DMS114 treated with DMSO at 0.1 percent for 48 hours (cell line): Measurements from ENCODE around the gene C6orf141.

Experiments used
- DNase-seq: peaks from one replicate; lab custom pipeline; 2025; ENCODE audit not compliant: unreplicated experiment; lab: John Stamatoyannopoulos, UW

Gene C6orf141

DNA sequence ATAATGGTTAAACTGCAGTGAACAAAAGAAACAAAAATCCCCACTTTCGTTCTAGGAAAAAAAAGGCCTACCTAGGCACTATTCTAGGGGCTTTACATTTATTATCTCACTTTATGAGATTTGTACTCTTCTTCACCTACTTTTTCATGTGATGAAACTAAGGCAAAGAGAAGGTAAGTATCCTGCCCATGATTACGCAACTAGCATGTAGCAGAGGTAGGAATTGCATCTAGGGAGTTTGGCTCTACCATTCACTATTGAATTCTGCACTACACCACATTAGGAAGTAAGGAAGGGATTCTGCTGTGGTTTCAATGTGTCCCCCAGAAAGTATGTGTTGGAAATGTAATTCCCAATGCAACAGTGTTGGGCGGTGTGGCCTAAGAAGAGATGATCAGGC is 11.4 kb upstream of the C6orf141 start:
- DNase-seq, result no peak

DNA sequence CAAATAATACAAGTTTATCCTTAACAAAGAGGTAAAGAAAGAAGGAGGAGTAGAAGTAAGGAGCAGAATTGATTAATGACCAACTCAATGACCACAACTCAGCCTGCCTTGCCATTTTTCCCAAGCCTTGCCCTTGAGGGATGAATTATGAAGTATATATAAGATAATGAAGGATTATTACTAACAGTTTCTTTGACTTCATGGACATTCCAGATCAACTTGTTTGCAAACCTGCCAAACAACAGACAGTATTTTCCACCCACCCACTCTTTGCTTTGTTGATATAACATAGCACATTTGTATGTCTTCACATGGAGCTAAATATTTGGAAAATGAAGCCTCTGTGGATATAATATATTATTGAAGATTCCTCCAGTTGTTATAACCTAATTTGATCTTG is 9.9 kb upstream of the C6orf141 start:
- no peak for DNase-seq

DNA sequence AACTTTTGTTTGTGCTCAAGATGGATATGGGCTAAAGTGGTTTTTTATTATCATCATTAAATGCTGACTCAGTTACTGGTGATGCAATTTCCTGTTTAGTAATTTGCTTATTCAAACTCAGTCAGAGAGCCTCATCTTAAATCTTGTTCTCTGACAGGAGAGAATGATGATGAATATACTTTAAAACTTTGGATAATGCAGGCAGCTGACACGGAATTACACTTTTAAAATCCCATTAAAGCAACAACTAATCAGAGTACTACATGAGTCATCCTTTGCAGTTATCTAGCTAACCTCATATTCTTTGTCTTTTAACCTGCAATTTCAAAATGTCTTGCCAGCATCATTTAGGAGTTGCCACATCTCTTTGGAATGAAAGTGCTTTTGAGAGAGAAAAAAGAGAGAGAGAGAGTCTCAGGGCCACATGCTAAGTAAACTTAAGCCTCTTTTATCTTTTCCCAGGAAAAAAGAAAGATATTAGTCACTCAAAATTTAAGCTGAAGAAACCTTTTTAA is 9.2 kb upstream of the C6orf141 start:
- no peak for DNase-seq

DNA sequence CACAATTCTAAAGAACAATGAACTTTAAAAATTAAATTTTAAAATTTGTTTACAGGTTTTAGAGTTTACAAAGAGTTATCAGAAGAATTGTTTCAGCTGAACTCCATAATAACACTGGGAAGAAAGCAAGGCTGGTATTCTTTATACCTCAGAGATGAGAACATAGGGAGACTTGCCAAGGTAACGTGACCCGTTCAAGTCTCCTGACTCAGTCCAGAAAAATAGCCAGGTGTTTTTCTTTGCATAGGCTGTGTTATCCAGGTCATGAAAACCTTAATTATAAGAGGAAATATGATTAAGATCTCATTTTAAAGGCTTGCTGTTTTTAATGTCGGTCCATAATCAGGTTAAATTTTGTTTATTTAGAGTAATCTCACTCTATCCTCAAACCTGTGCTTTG is 8.5 kb upstream of the C6orf141 start:
- DNase-seq, result no peak

DNA sequence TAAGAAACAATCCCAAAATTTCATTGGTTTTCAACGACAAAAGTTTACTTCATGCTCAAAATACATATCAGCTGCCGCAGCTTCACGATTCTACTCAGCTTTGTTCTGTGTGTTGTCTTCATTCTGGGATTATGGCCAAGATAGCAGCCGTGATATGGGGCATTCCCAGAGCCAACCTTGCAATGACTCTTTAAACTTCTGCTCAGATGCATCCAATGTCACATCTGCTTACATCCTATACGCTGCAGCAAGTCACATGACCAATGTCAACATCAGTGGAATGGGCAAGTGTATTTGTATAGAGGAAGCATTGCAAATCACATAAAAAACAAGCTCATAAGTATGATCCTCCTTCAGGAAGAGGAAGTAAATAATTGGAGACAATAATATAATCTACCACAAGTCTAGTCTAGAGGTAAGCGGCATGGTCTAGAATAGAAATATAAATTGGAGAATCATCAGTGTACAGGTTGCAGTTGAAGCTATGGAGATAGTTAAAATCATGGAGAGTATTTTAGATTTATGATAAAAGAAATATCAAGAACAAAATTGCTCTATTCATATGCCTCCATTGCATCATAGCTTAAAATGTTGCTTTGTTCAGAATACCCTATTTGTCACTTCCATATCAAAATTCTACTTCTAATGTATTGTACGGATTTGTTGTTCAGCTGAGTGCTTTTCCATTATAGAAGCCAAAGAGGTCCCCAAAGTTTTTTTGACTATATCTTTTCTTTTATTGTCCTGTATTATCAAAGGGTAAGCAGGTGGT is 7.2 kb upstream of the C6orf141 start:
- no peak for DNase-seq

DNA sequence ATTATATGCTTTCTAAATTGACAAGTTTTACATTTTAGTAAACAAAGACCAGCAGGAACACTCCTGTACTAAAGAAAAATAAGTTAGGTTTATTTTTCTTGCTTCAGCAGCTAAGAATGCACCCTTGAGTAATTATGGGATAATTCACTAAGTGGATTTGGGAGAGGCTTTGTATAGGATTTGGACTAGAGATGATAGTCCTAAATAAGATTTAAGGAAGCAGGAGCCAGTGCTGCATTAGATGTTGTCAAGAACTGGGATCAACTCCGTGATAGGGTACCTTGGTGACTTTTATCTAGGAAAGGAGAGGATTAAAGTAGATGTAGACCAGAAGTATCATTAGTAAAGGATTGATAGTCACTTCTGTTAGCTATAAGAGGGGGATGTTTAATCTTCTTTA is 4.1 kb upstream of the C6orf141 start:
- DNase-seq, result no peak

DNA sequence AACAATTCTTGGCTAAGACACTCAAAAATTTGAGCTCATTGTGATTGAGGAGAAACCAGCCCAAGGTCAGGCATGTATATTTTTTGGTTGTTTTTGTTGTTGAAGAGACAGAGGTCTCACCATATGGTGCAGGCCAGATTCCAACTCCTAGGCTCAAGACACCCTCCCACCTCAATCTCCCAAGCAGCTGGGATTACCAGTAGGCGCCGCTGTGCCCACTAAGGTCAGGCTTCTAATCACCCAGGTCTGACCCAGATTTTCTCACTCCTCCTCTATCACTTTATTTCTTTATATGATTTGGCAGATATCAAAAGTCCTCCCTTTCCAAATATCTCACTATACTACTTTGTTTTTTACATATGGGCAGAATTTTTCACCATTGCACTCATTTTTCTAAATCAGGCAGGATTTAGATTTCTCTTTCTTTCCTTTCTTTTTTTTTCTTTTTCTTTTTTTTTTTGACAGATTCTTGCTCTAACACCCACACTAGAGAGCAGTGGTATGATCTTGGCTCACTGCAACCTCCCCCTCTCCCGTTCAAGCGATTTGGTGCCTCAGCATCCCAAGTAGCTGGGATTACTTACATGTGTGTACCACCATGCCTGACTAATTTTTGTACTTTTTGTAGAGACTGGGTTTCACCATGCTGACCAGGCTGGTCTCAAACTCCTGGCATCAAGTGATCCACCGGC is 1.7 kb upstream of the C6orf141 start:
- DNase-seq, result no peak

DNA sequence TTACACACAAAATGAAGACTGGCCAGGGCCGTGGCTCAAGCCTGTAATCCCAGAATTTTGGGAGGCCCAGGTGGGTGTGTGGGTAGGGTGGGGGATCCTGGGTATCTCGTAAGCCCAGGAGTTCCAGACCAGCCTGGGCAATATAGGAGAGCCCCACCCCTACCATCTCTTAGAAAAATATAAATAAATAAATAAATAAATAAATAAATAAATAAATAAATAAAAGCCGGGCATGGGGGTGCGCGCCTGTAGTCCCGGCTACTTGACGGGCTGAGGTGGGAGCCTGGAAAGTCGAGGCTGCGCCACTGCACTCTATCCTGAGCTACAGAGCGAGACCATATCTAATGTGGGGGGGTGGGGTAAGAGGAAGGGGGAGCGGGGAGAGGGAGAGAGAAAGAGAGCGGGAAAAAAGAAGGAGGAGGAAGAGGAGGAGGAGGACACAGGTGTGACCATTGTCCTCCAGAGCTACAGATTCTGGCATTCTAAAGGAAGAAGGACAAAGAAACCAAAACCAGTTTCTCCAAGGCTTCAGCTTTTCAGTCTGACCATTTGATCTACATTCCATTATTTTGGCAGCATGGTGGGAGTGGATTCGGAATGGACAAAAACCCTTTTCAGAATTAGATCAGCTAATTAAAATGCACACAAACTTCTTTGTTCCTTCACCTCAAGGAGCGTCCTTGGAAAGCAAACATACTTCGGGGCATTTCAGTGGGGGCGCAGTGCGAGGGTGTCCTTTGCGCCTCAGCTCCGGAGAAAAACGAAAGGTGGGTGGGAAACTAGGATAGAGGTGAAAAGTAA is 577 bp upstream of the C6orf141 start:
- no peak for DNase-seq

DNA sequence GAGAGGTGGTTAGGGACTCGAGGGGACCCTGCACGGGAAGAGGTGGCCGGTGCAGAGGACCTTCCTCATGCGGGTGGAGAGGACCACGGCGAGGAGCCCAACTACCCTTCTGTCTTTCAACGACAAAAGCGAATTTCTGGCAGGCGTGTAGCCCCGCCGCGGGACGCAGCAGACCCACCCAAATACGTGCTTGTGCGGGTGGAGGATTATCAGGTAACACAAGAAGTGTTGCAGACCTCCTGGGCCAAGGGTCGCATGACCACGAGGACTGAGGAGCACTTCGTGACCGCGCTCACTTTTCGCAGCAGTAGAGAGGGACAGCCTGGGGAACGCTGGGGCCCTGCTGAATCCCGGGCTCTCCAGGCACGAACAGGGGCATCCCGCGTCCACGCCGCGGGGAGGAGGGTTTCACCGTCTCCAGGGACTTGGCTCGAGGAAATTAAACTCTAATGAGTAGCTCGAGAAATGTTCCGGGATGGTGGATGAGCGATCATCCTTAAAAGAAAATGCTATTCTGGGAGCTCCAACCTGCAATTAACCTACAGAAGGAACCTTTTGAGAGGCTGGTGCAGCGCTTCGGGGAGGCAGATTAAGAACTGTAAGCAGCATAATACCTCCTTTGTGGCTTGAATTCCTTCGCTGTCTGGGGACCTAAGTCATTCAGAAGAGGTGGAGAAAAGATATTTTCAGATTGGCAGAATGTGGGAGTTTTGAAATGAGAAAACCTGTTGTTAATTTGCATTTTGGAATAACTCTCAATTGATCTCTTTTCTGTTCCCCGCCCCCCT is 804 bp downstream of the C6orf141 start:
- DNase-seq, result no peak

DNA sequence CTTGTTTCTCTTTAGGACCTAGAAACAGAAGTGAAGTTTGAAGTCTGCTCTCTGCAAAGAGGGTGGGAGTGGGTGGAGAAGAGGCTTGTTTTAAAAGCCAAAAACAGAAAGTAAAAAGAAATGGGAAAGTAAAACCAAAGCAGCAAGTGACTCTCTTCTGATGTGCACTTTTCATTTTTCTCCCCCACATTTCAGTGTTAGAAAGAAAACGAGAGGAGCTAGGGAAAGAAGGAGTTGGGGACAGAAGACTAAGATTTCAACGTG is 1.3 kb downstream of the C6orf141 start:
- DNase-seq, result no peak

DNA sequence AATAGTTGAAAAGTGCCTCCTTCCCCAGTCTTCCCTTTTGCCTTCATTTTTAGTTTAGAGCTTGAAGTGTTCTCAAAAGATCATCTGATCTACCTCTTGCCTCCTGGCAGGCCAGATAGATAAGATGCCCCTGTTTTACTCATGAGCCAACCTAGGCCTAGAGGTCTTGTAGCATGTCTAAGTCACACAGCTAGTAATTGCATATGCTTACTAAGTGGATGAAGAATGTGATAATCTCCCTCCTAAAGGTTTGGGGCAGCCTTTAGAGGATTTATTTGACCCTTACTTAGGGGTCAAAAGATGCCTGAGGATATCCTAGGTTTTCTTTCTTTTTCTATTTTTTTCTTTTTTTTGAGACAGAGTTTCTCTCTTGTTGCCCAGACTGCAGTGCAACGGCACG is 2.1 kb downstream of the C6orf141 start:
- no peak for DNase-seq

DNA sequence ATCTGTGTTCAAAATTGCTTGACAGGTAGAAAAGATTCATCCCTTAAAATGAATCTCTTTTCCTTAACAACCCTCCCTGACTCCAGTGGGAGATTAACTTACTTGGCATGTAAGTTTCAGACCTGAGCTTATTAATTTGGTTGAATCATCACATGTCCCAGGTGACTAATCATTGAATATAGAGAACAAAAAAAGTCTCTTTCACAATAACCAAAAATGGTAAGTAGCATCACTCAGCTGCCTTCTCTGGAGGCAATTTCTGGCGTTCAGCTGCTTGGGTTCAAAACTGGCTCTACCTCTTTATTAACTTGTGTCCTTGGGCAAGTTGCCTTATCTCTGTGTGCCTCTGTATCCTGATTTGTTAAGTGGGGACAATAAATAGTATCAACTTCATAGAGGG is 2.9 kb downstream of the C6orf141 start:
- DNase-seq, result no peak

DNA sequence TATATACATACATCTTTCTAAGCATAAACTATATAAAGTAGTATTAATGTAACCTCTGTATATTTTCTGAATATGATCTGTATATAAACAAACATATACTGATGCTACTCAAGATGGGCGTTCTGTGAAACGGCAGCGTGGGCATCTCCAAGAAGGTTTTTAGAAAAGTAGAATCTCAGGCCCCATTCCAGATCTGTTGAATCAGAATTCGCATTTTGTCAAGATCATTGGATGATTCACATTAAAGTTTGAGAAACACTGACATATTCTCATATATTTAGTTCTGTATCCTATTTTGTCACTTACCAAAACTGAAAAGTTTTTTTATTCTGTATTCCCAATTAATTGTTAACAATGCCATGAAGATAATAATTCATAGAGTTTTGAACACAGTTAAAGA is 5.5 kb downstream of the C6orf141 start:
- no peak for DNase-seq

DNA sequence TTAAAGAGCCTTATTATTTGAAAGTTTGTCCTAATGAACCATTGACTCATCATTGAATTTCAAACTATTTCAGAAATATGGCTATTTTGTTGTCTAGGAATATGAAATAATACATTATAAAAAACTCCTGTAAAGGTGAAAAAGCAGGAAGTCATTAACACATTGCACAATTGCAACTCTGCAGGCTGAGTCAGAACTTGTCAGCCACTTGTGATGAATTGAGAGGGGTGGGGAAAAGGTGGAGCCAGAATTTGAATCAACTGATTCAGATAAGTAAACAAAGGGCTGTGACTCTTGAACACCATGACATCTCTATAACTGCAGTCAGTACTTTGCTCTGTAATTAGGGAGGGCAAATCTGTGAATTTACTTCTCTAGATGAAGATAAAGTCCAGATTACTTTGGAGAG is 6.0 kb downstream of the C6orf141 start:
- no peak for DNase-seq

DNA sequence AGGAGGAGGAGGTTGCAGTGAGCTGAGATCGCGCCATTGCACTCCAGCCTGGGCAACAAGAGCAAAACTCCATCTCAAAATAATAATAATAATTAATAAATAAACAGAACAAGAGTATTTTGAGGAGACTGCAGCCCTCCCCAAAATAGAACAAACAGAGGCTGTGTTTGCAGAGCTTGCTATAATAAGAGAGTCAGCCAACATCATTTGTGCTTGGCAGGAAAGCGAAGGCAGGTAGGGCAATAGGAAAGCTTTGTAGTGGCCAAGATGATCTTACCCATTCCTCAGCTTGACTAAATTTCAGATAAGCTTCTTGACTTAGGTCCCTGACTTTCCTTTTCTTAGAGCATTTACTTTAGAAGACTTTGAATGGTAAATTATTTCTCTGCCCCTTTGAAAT is 6.7 kb downstream of the C6orf141 start:
- DNase-seq, result no peak

DNA sequence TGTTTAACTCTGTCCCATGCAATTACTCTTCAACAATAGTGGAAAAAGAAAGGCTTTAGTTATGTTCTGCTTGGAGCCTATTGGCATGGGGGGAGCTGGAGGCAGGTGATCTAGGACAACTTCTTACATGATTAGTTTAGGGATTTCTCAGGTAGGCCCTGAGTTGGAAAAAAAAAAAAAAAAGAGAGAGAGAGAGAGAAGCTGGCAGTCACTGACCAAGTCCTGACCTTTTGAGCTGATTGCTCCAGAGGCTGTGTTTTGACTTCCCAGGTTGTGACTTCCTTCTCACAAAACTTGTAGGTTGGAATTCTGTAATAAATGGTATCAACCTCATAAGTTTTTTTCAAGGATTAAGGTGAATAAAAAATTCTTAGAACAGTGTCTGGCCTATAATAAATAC is 7.8 kb downstream of the C6orf141 start:
- DNase-seq, result no peak

DNA sequence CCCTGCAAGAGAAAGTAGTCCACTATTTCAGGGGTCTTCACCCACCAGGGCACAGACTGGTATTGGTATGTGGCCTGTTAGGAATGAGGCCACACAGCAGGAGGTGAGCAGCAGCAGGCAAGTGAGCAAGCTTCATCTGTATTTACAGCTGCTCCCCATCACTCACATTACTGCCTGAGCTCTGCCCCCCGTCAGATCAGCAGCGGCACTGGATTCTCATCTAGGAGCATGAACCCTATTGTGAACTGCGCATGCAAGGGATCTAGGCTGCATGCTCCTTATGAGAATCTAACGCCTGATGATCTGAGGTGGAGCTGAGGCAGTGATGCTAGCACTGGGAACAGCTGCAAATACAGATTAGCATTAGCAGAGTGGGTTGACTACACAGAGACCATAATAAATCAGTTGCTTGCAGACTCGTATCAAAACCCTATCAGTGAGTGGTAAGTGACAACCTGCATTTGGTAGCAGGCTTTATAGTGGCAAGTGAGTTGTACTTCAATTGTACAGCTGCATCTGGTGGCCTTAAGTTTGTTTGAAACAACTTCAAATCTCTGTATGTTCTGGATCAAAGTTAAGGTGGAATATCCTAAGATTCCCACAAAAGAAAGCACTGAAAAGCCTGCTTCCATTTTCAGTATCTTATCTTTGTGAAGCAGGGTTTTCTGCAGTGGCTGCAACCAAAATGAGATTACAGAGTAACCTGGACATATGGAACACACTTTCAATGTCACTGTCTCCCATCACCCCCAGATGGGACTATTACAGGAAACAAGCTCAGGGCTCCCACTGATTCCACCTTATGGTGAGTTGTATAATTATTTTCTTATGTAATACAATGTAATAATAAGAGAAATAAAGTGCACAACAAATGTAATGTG is 12.8 kb downstream of the C6orf141 start:
- DNase-seq, result no peak

DNA sequence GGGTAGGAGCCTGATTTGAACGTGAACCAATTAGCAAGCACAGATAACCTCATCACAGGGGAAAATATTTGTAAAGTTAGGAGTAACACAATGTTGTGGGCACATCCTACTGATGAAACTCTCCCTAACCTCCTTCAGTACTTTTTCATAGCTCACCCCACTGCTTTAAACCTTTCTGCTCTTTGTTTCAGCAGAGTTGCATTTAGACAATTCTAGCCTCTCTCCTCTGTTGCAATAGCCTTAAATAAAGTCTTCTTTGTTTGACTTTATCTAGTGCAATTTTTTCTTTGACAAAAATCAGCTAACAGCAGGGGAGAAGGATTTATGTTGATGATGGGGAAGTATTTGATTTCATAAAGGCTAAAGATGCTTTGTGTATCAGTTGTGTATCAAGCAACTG is 14.1 kb downstream of the C6orf141 start:
- DNase-seq, result no peak

DNA sequence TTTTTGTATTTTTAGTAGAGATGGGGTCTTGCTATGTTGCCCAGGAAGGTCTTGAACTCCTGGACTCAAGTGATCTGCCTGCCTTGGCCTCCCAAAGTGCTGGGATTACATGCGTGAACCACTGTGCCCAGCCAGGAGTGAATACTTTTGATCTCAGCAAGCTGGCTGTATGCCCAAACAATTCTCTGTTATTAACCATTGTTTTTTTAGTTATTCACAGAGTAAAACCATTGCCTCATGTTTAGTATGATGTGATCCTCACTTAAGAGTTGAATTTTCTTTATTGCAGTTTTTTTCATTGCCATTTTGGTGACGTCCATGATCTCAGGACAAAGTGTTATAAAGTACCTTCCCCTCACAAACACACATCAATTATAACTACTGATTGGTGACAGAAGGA is 14.8 kb downstream of the C6orf141 start:
- no peak for DNase-seq

DNA sequence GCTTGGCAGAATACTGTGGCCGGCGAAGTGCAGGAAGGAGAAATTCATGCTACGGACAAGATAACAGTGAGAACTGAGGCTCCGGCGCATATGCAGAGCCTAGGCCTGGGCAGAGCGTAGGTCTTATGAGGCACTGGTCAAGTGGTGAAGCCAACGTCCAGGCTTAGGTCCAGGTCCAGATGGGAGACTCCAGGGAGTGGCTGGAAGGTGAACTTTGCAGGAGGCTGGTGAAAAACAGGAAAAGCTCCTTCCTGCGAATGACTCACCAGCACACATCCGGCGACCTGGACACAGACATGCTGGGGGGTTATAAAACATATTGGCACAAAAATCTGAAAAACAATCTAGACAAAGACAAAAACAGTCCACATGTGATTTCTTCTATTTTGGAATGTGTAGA is 15.4 kb downstream of the C6orf141 start:
- DNase-seq, result no peak
